ENCODE results near the gene KDM3A.

DNA sequence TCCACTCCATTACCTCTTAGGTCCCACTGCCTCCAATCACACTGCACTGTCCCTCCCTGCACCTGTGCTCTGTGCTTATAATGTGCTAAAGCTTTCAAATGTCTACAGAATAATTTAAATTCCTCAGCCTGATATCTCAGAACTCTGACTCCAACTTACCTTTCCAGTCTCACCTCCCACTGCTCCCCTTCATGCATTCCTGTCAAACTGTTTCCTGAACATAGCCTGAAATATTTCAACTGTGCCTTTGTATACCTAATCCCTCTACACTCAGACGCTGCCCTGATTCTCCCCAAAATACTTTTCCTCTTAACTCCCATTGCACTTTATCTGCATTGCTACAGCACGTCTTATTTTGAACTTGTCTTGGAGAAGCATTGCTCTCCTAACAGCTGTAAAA is 81.5 kb downstream of the KDM3A start:
- TF ChIP-seq, protein P1, sequence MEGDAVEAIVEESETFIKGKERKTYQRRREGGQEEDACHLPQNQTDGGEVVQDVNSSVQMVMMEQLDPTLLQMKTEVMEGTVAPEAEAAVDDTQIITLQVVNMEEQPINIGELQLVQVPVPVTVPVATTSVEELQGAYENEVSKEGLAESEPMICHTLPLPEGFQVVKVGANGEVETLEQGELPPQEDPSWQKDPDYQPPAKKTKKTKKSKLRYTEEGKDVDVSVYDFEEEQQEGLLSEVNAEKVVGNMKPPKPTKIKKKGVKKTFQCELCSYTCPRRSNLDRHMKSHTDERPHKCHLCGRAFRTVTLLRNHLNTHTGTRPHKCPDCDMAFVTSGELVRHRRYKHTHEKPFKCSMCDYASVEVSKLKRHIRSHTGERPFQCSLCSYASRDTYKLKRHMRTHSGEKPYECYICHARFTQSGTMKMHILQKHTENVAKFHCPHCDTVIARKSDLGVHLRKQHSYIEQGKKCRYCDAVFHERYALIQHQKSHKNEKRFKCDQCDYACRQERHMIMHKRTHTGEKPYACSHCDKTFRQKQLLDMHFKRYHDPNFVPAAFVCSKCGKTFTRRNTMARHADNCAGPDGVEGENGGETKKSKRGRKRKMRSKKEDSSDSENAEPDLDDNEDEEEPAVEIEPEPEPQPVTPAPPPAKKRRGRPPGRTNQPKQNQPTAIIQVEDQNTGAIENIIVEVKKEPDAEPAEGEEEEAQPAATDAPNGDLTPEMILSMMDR (IDR thresholded peaks at IDR 0.05) = no peak
- TF ChIP-seq POLR2A (IDR thresholded peaks at IDR 0.05) = no peak
